HG02588 (cell line): Measurements from ENCODE around the gene LAMA2.

Experiments
- ATAC-seq: cut with Tn5 transposase; IDR thresholded peaks from one replicate; pipeline ENCODE4 v1.9.1; 2021; ENCODE audit warnings: mild to moderate bottlenecking, moderate library complexity; ENCODE audit not compliant: unreplicated experiment

The LAMA2 gene, protein sequence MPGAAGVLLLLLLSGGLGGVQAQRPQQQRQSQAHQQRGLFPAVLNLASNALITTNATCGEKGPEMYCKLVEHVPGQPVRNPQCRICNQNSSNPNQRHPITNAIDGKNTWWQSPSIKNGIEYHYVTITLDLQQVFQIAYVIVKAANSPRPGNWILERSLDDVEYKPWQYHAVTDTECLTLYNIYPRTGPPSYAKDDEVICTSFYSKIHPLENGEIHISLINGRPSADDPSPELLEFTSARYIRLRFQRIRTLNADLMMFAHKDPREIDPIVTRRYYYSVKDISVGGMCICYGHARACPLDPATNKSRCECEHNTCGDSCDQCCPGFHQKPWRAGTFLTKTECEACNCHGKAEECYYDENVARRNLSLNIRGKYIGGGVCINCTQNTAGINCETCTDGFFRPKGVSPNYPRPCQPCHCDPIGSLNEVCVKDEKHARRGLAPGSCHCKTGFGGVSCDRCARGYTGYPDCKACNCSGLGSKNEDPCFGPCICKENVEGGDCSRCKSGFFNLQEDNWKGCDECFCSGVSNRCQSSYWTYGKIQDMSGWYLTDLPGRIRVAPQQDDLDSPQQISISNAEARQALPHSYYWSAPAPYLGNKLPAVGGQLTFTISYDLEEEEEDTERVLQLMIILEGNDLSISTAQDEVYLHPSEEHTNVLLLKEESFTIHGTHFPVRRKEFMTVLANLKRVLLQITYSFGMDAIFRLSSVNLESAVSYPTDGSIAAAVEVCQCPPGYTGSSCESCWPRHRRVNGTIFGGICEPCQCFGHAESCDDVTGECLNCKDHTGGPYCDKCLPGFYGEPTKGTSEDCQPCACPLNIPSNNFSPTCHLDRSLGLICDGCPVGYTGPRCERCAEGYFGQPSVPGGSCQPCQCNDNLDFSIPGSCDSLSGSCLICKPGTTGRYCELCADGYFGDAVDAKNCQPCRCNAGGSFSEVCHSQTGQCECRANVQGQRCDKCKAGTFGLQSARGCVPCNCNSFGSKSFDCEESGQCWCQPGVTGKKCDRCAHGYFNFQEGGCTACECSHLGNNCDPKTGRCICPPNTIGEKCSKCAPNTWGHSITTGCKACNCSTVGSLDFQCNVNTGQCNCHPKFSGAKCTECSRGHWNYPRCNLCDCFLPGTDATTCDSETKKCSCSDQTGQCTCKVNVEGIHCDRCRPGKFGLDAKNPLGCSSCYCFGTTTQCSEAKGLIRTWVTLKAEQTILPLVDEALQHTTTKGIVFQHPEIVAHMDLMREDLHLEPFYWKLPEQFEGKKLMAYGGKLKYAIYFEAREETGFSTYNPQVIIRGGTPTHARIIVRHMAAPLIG (N-terminal part only)

GRCh38 chr6:128882991-128883611 is at the start of gene LAMA2:
LAMA2 (plus strand) TSS chr6:128883138; CDS start chr6:128883246, 108 bp downstream.
- ATAC-seq: no peak

DNA sequence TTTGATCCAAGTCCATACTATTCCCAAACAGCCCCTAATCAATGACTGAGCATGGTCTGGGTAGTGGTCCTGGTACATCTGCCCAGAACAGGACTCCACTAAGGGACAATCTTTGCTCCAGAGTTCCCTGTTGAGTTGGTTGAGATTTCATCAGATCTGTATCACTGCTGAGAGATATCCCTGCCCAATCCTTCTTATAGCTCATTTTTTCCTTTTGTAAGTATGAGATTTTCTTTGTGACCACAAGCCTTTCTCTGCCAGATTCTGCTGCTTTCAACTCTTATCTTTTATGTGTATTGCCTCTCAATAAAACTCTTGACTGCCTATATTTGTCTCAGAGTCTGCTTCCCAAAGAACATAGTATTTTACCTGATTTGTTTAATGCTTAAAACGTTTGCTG is 46.2 kb upstream of the LAMA2 start:
- ATAC-seq: no peak

DNA sequence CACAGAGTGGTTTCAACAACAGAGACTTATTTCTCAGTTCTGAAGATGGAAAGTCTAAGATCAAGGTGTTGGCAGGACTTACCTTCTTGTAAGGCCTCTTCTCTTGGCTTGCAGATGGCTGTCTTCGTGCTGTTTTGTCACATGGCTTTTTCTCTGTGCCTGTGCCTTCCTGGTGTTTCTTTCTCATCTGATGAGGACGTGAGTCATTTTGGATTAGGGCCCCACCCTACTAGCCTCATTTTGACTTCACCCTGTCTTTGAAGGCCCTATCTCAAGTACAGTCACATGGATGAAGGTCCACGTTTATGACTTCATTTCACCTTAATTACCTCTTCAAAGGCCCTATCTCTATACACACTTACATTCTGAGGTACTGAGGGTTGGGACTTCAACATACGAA is 41.4 kb upstream of the LAMA2 start:
- ATAC-seq: no peak

DNA sequence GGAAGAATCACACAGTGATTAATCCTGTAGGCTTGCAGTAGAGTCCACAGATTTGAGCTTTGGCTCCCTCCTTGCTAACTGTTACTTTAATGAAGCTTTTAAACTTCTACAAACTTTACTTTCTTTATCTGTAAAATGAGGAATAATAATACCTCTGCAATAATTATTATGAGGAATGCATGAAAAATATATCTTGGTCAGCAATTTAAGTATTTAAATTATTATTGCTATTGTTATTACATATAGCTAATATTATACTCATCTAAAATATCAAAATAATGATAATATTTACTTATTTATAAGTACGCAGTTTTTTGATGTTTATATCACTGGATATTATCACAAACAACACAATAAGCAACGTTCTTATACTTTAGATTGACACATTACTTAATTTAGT is 38.3 kb upstream of the LAMA2 start:
- ATAC-seq: no peak

GRCh38 chr6:128847431-128848210 is 35.3 kb upstream of the LAMA2 start:
- ATAC-seq: no peak

GRCh38 chr6:128848212-128848935 is 34.6 kb upstream of the LAMA2 start:
- ATAC-seq: no peak

DNA sequence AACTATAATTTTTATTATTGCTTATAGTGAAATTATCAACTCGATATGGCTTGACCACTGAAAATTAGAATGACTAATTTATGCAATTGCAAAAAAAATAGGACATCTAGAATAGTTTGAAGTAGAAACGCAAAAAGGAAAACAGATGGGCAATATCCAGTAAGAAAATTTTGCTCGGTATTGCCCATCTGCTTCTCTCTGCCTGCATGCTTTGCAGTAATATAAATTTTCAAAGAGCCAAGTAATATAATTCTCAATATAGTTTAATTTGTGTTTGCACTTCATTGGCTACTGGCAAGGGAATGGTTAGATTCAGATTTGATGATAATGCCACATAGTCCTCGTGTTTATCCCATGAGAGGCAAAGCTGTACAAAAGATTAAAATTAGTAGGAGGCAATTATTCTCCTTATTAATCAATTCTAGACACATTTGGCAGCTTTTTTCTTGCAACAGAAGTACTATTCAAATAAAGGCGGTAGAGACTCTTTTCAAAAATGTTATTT is 27.3 kb upstream of the LAMA2 start:
- ATAC-seq: no peak

GRCh38 chr6:128857806-128858205 is 25.1 kb upstream of the LAMA2 start:
- ATAC-seq: no peak

DNA sequence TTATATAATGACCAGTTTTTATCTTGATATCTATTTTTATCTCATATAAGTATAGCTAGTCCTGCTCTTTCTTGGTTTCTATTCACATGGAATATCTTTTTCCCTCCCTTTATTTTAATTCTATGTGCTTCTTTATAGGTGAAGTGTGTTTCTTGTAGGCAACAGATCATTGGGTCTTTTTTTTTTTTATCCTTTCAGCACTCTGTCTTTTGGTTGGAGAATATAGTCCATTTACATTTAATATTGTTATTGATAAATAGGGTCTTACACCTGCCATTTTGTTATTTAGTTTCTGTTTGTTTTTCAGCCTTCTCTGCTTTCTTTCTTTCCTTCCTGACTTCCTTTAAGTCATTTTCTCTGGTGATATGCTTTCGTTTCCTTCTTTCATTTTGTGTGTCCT is 22.2 kb upstream of the LAMA2 start:
- no peak for ATAC-seq

DNA sequence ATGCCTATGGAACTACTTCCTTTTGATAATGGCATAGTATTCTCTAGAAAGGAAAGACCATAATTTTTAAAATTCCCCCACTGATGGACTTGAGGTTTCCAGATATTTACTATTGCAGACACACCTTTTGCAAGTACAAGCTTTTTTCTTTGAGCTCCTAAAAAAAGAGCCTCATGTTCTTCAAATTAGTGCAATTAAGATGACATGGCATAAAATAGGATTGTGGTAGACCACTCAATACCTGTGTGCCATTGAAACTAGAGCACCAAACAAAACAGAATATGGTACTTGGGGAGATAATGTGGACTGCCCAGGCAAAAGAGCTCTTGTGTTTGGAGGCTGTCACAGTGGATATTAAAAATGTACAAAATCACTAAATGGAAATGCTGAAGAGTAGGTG is 19.0 kb upstream of the LAMA2 start:
- ATAC-seq: no peak

GRCh38 chr6:128870746-128871145 is 12.2 kb upstream of the LAMA2 start:
- ATAC-seq: no peak

DNA sequence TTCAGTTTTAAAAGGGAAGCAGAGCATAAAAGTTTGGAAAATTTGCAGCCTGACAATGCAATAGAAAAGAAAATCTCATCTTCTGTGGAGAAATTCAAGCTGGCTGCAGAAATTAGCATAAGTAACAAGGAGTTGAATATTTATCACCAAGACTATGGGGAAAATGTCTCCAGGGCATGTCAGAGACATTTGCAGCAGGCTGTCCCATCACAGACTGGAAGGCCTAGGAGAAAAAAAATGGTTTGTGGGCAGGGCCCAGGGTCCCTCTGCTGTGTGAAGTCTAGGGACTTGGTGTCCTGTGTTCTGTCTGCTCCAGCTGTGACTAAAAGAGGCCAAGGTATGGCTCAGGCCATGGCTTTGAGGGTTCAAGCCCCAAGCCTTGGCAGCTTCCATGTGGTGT is 8.1 kb upstream of the LAMA2 start:
- ATAC-seq: no peak

DNA sequence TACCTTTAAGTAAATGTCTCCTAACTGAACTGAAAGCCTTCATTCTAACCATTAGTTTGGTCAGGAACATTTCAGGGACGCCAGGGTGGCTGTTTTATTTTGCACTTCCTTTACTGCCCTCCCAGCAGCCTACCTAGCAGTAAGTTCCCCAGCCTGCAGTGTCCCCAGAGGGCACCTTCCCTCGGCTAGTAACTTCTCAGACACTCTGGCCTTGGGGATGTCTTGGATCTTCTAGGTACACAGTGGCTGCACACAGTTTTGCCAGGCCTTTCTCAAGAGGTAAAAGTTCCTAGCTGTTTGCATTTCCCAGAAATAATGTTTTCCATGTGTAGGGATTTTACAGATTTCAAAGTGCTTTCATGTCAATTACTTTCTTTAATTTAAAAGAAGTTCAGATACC is 378 bp upstream of the LAMA2 start:
- ATAC-seq: no peak

DNA sequence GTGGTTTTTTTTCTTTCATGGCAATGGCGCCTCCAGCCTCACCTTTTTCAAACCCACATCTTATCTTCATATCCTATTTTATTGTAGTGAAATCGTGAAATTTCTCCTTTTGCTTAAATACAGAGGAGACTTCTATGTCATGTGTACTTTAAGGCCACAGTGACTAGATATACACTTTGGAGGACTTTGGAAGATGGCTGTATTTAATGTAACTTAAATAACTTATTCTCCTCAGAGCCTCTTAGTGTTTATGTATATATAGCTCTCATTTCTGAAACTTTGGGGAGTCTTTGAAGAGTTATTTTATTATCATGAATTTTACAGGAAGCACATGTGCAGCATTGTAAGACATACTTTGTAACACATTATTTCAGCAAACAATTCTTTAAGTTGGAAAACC is 968 bp downstream of the LAMA2 start:
- no peak for ATAC-seq

DNA sequence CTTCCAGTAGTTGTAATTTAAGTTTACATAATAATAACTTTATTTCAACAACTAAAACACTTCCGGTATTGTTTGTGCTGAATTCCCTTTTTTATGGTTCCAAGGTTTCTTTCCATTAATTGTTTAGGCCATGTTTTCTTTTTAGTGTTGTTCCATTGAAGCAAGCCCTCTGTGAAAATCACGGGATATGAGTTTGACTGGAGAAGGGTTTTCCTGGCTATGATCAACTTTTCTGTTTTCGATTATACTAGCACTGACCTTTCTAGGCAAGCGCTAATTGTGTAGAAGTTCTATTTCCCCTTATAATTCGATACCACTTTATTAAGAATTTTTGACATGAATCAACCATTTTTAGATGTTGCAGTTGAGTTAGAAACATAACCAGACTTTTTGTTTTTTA is 2.4 kb downstream of the LAMA2 start:
- no peak for ATAC-seq

DNA sequence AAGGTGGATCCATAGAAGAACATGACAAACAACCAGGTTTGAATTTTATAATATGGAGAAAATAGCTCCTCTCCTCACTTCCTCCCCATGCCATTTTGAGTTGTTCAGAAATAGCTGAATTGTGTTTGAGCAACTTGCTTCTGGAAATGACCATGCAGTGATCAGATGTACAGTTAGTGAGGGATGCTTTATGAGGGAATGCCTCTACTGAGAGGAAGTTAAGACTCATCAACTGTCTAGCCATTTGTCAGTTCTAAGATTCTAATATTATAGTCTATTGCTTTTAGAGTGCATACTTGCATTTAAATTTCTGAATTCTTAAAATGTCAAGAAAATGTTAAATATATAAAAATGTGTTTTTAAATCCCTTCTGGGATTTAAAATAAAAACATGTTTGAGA is 3.8 kb downstream of the LAMA2 start:
- ATAC-seq: no peak

DNA sequence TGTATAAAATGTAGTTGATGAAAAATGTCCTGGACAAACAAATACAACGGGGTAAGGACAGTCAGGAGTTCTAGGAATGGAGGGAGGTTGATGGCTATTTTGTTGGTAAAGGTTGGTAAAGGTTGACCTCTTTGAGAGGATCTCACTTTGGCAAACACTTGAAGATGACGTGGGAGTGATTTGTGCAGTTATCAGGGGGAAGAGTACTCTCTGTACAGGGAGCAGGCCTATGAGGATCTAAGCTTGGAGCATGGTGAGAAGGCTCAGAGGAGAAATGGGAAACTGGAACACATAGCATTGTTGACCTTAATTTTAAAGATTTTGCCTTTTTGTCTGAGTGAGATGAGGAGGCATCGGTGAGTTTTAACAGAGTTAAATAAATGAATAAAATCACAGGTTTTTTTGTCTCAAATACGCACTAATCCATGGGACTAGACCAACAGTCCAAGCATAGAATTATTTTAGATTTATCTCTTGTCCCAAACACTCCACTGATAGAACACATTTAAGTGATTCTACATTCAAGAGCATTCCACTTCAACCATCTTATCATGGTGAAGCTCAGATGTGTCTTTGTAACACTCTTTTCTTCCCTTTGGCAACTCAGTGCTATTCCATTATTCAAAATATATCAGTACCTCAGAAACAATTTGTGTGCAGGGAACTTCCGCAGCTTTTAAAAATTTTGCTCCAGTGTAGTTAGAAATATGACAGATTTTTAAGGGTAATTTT is 5.7 kb downstream of the LAMA2 start:
- no peak for ATAC-seq

GRCh38 chr6:128889870-128890269 is 6.9 kb downstream of the LAMA2 start:
- no peak for ATAC-seq
